Endothelial cell of umbilical vein (primary cell): Measurements from ENCODE around the gene CERS6. TPM values are rescaled to one million over a fixed set of nuclear protein-coding genes. Genes with fewer than 3 reads are reported as not detected.

Source experiments
- BruUV-seq: library from RNA; stranded (reverse); fragments of 400-500 nt; replicated peaks from 2 replicates; lab custom pipeline; 2021; lab: Mats Ljungman, UMichigan
- CTCF ChIA-PET: fragments of 300-600, 350-600 bp; sonication (Branson Sonifier 250); formaldehyde crosslinking; loops from one replicate; lab custom pipeline; 2021; ENCODE audit warnings: antibody characterized with exemption, inconsistent platforms; lab: Charles Lee
- POLR2A ChIA-PET: fragments of 300-600, 350-600 bp; sonication (Branson Sonifier 250); formaldehyde crosslinking; loops from one replicate; lab custom pipeline; 2021; ENCODE audit warnings: antibody characterized with exemption, inconsistent platforms; lab: Charles Lee
- DNase-seq: peaks from one replicate; pipeline ENCODE4 v3.0.0-alpha.2; 2011; ENCODE audit warnings: low read depth, low spot score
- FAIRE-seq: peaks from 2 replicates; lab custom pipeline; 2011; peaks lifted over from hg19 to GRCh38; lab: Jason Lieb, UNC
- H2AFZ ChIP-seq: 2 replicates; pipeline ENCODE4 v1.6.0; 2012; ENCODE audit warnings: low read depth, low read length, control low read depth, inconsistent platforms
- H3K27ac ChIP-seq: 2 replicates; pipeline ENCODE4 v1.5.1; 2011; ENCODE audit warnings: low read depth, mild to moderate bottlenecking, control low read depth, low read length, moderate library complexity; ENCODE audit not compliant: insufficient read depth
- H3K27me3 ChIP-seq, 2 experiments: 2 replicates each; pipeline versions ENCODE4 v1.6.0 to v1.6.1; 2011; ENCODE audit warnings: low read length in 2 of 2, mixed read lengths in 1 of 2; ENCODE audit not compliant: control insufficient read depth in 2 of 2, insufficient read depth in 2 of 2
- H3K36me3 ChIP-seq, 2 experiments: 2 replicates in 1 of 2; 3 replicates in 1 of 2; pipeline ENCODE4 v1.5.1; 2011; ENCODE audit warnings: low read length in 2 of 2, mild to moderate bottlenecking in 1 of 2, moderate library complexity in 1 of 2; ENCODE audit not compliant: control insufficient read depth in 2 of 2, insufficient read depth in 2 of 2; ENCODE audit errors: extremely low read depth in 1 of 2
- H3K4me1 ChIP-seq: 3 replicates; pipeline ENCODE4 v1.5.1; 2011; ENCODE audit warnings: mild to moderate bottlenecking, low read length; ENCODE audit not compliant: control insufficient read depth, insufficient read depth; ENCODE audit errors: extremely low read depth
- H3K4me2 ChIP-seq: 2 replicates; pipeline ENCODE4 v1.6.1; 2011; ENCODE audit warnings: low read length, control low read depth, mixed read lengths; ENCODE audit not compliant: insufficient read depth
- H3K4me3 ChIP-seq, 3 experiments: fragments of 200-600 bp in 1 of 3; sonication (generic), shearing (Covaris generic) in 1 of 3; replicated peaks in 1 of 3; 2 replicates each; pipeline ENCODE4 v1.5.1; 2011 to 2016; ENCODE audit warnings: control low read depth in 3 of 3, low read length in 3 of 3, mild to moderate bottlenecking in 2 of 3, inconsistent platforms in 1 of 3, low read depth in 1 of 3, moderate library complexity in 1 of 3; ENCODE audit not compliant: insufficient read depth in 1 of 3
- H3K79me2 ChIP-seq: 2 replicates; pipeline ENCODE4 v1.6.0; 2012; ENCODE audit warnings: low read length, inconsistent platforms; ENCODE audit not compliant: control insufficient read depth, insufficient read depth
- H3K9ac ChIP-seq: replicated peaks from 2 replicates; pipeline ENCODE3; 2011; ENCODE audit warnings: low read length, control low read depth; ENCODE audit not compliant: insufficient read depth; ENCODE audit errors: extremely low read depth
- H3K9me1 ChIP-seq: replicated peaks from 3 replicates; pipeline ENCODE4 v1.6.0; 2011; ENCODE audit warnings: mild to moderate bottlenecking, low read length; ENCODE audit not compliant: control insufficient read depth, insufficient read depth; ENCODE audit errors: extremely low read depth
- H3K9me3 ChIP-seq: replicated peaks from 2 replicates; pipeline ENCODE4 v1.5.1; 2012; ENCODE audit warnings: low read length, inconsistent platforms; ENCODE audit not compliant: control insufficient read depth, insufficient read depth
- H4K20me1 ChIP-seq: replicated peaks from 2 replicates; pipeline ENCODE3; 2011; ENCODE audit warnings: mild to moderate bottlenecking, low read length; ENCODE audit not compliant: control insufficient read depth, insufficient read depth; ENCODE audit errors: extremely low read depth
- EZH2 ChIP-seq: IDR thresholded peaks from 2 replicates; pipeline ENCODE4 v1.6.1; 2012; ENCODE audit warnings: borderline replicate concordance, low read depth, mild to moderate bottlenecking, moderate library complexity, low read length, inconsistent platforms; ENCODE audit not compliant: severe bottlenecking
- FOS ChIP-seq: IDR thresholded peaks from 2 replicates; pipeline ENCODE4 v1.6.1; 2011; ENCODE audit warnings: mild to moderate bottlenecking, low read length, moderate library complexity, borderline replicate concordance; ENCODE audit not compliant: insufficient read depth
- dilution Hi-C: fragments of 300-500 bp; cut with MboI; formaldehyde crosslinking; loops from one replicate; pipeline ENCODE4 v1.15.0; 2019; ENCODE audit warnings: low sequenced_read_pairs; ENCODE audit not compliant: extremely low pct_ligation_motif_present
- intact Hi-C: fragments of 100-400 bp; cut with micrococcal nuclease; formaldehyde crosslinking; loops from one replicate; pipeline ENCODE4 v1.10.0; 2022
- polyA plus RNA-seq, 4 experiments: library from polyadenylated mRNA; depleted of rRNA in 3 of 4; stranded (reverse) in 3 of 4; unstranded in 1 of 4; fragments of >200 nt; gene quantifications; 2 replicates each; pipeline versions ENCODE4 v1.2.1 to v1.2.3, GENCODE V29; 2011 to 2012; ENCODE audit warnings: missing spikeins in 1 of 4
- total RNA-seq: library from RNA; stranded (reverse); gene quantifications from 2 replicates; pipeline ENCODE4 v1.2.3, GENCODE V29; 2021
- TF ChIP-seq, protein P1 (sequence below), 2 donors: IDR thresholded peaks; 1 replicate in 1 of 2; 2 replicates in 1 of 2; pipeline ENCODE4 v1.5.1; 2011; ENCODE audit warnings: low read length in 2 of 2, mild to moderate bottlenecking in 2 of 2, moderate library complexity in 2 of 2, control low read depth in 1 of 2, inconsistent platforms in 1 of 2, low read depth in 1 of 2; ENCODE audit not compliant: insufficient read depth in 1 of 2; ENCODE audit errors: extremely low read depth in 1 of 2

The CERS6 gene
- total and polyA plus RNA-seq, 2 donors (not counting 3 experiments of a cell fraction or from before 2014, with no cell fraction given) = 2.7 to 11.7 TPM

DNA sequence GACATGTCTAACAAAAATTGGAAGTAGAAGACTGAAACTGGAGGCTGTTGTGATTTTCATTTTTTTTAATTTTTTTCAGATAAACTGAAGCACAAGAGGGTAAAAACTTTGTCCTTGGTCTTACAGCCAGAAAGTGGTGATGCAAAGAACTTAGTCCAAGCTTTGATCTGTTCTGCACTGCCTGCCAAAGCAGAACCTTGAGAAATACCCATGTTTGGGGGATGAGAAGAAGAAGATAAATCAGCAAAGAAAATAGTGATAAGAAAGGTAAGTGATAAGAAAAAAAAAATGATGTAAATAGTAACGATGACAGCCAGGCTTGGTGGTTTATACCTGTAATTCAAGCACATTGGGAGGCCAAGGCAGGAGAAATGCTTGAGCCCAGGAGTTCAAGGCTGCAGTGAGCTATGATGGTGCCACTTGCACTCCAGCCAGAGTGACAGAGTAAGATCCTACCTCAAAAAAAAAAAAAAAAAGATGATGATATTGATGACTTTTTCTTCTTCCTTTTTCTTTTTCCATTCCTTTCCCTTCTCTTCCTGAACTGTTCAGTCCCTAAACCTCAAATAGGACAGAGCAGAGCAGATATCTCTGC is 331.8 kb downstream of the CERS6 start:
- ChIA-PET CTCF (interaction anchor here (0.6 to 1.4 kb wide), 2 partner anchors 14 to 152 kb away, joined by 3 to 4 read pairs; no protein-coding TSS in a partner anchor), POLR2A (no interaction called here)
- no TSS peak for BruUV-seq

DNA sequence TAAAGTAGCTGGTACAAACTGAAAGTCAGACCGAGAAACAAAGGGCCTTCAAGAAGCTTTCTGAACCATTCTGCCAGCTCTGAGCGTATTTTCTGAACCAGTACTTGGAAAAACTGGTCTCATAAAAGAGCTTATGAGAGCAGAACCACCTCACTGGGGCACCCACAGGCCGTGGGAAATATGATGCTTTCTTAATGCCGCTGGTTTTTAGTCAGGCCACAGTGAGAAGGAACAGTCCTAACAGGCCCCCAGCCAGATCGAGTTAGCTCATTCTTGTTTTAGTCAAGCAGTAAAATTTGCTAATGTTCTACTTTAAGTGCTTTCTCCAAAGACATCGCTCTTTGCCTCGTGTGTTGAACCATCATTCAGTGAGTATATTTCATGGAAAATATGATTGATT is 333.7 kb downstream of the CERS6 start:
- dilution Hi-C loops (no loop called here), intact Hi-C loops (no loop called here)
- H3K9ac ChIP-seq = no peak overlapping the region
- DNase-seq (no peak), FAIRE-seq (no peak)
- no TSS peak for BruUV-seq
- H3K4me3 ChIP-seq = no peak overlapping the region
- TF ChIP-seq FOS = no peak
- no peak overlapping the region for H2AFZ ChIP-seq
- H3K36me3 ChIP-seq = no peaks in the 10 kb centered on the region
- ChIA-PET CTCF (interaction anchor here (1.5 to 1.6 kb wide), 2 partner anchors 17 to 89 kb away, joined by 3 to 4 read pairs; no protein-coding TSS in a partner anchor), POLR2A (no interaction called here)
- no peaks in the 10 kb centered on the region for H3K79me2 ChIP-seq
- no peaks in the 10 kb centered on the region for H3K4me1 ChIP-seq
- H3K4me2 ChIP-seq = no peak overlapping the region
- no peak overlapping the region for H3K27ac ChIP-seq
- H3K9me1 ChIP-seq = no peaks in the 10 kb centered on the region
- H3K9me3 ChIP-seq = no peaks in the 10 kb centered on the region
- no peaks in the 10 kb centered on the region for H4K20me1 ChIP-seq
- H3K27me3 ChIP-seq = peaks cover 2 to 13% of the 10 kb centered on the region in 2 experiments

More for the DNA sequence above, 331.8 kb downstream of the CERS6 start:
- intact Hi-C loops (no loop called here), dilution Hi-C loops (no loop called here)
- no peaks in the 10 kb centered on the region for H3K9me1 ChIP-seq
- H3K27ac ChIP-seq = no peak overlapping the region
- no peak overlapping the region for H3K9ac ChIP-seq
- TF ChIP-seq, protein P1, sequence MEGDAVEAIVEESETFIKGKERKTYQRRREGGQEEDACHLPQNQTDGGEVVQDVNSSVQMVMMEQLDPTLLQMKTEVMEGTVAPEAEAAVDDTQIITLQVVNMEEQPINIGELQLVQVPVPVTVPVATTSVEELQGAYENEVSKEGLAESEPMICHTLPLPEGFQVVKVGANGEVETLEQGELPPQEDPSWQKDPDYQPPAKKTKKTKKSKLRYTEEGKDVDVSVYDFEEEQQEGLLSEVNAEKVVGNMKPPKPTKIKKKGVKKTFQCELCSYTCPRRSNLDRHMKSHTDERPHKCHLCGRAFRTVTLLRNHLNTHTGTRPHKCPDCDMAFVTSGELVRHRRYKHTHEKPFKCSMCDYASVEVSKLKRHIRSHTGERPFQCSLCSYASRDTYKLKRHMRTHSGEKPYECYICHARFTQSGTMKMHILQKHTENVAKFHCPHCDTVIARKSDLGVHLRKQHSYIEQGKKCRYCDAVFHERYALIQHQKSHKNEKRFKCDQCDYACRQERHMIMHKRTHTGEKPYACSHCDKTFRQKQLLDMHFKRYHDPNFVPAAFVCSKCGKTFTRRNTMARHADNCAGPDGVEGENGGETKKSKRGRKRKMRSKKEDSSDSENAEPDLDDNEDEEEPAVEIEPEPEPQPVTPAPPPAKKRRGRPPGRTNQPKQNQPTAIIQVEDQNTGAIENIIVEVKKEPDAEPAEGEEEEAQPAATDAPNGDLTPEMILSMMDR (IDR thresholded peaks at IDR 0.05; ENCODE audit: extremely low read depth in 1 of 2, insufficient read depth in 1 of 2, low read depth in 1 of 2, low read length in 2 of 2) = no peak
- no peak for TF ChIP-seq EZH2
- H4K20me1 ChIP-seq = no peaks in the 10 kb centered on the region
- DNase-seq (no peak), FAIRE-seq (no peak)
- no peaks in the 10 kb centered on the region for H3K79me2 ChIP-seq
- peaks cover 2 to 16% of the 10 kb centered on the region in 2 experiments for H3K27me3 ChIP-seq
- H2AFZ ChIP-seq = no peak overlapping the region
- H3K36me3 ChIP-seq = no peaks in the 10 kb centered on the region
- no peak overlapping the region for H3K4me3 ChIP-seq
- no peak overlapping the region for H3K4me2 ChIP-seq
- H3K4me1 ChIP-seq = no peaks in the 10 kb centered on the region
- H3K9me3 ChIP-seq = no peaks in the 10 kb centered on the region
